K562 (cell line): ENCODE measurements around the gene AGMO. TPM values are rescaled to one million over a fixed set of nuclear protein-coding genes. Genes with fewer than 3 reads are reported as not detected.
A peak's percentile ranks its signal among the peaks of the same experiment; 100 is the strongest.

Experiments used
- FOXJ3 ChIP-seq: sonication (generic); formaldehyde crosslinking; IDR thresholded peaks from 2 replicates; pipeline ENCODE4 v1.4.0; 2020; ENCODE audit warnings: mild to moderate bottlenecking, missing genetic modification reagents
- FOXP1 ChIP-seq: sonication (generic); formaldehyde crosslinking; IDR thresholded peaks from 2 replicates; pipeline ENCODE4 v1.8.0; 2022; ENCODE audit warnings: mild to moderate bottlenecking, missing genetic modification reagents
- RAD21 ChIP-seq, 2 experiments: fragments of 250-450 bp in 1 of 2; fragments of 450-650 bp in 1 of 2; sonication (Bioruptor Pico) in 1 of 2; formaldehyde crosslinking in 1 of 2; IDR thresholded peaks in 1 of 2; conservative IDR thresholded peaks in 1 of 2; 2 replicates each; pipeline versions ENCODE4 v1.4.0 to v1.8.0; 2020 to 2022; ENCODE audit warnings: mild to moderate bottlenecking in 2 of 2, moderate library complexity in 1 of 2
- REST ChIP-seq, 2 experiments: fragments of 450-650 bp; formaldehyde crosslinking in 1 of 2; IDR thresholded peaks; 2 replicates each; pipeline versions ENCODE4 v1.4.0 to v1.6.1; 2014 to 2020; ENCODE audit warnings: mild to moderate bottlenecking in 2 of 2, borderline replicate concordance in 1 of 2, low read depth in 1 of 2
- SMARCA5 ChIP-seq: fragments of 450-650 bp; IDR thresholded peaks from 2 replicates; pipeline ENCODE4 v1.6.1; 2016
- TAF7 ChIP-seq: fragments of 450-650 bp; IDR thresholded peaks from 2 replicates; pipeline ENCODE4 v1.6.1; 2016; ENCODE audit warnings: missing genetic modification characterization, missing compliant biosample characterization
- TEAD4 ChIP-seq, 2 experiments: sonication (generic) in 1 of 2; formaldehyde crosslinking in 1 of 2; IDR thresholded peaks; 2 replicates each; pipeline versions ENCODE4 v1.6.1 to v1.8.0; 2012 to 2022; ENCODE audit warnings: borderline replicate concordance in 1 of 2, inconsistent platforms in 1 of 2, low read length in 1 of 2, mild to moderate bottlenecking in 1 of 2, missing genetic modification reagents in 1 of 2
- THRA ChIP-seq: fragments of 450-650 bp; IDR thresholded peaks from 2 replicates; pipeline ENCODE4 v1.6.1; 2017; ENCODE audit warnings: mild to moderate bottlenecking, moderate library complexity
- ZC3H8 ChIP-seq: fragments of 450-650 bp; IDR thresholded peaks from 2 replicates; pipeline ENCODE4 v1.6.1; 2017
- ZNF444 ChIP-seq: fragments of 250-450 bp; sonication (Bioruptor Pico); IDR thresholded peaks from 2 replicates; pipeline ENCODE4 v1.4.0; 2020; ENCODE audit warnings: mild to moderate bottlenecking, moderate library complexity
- ZNF507 ChIP-seq: conservative IDR thresholded peaks from 2 replicates; pipeline ENCODE4 v1.6.1; 2017; ENCODE audit warnings: missing genetic modification characterization, missing compliant biosample characterization
- ZNF699 ChIP-seq: fragments of 250-450 bp; sonication (Bioruptor Pico); IDR thresholded peaks from 2 replicates; pipeline ENCODE4 v1.8.0; 2021; ENCODE audit warnings: mild to moderate bottlenecking, moderate library complexity; ENCODE audit not compliant: insufficient replicate concordance
- polyA plus RNA-seq, 8 experiments: library from polyadenylated mRNA; depleted of rRNA in 4 of 8; stranded (reverse) in 5 of 8; unstranded in 3 of 8; fragments of >200 nt; fragmentation: Nextera tagmentation in 2 of 8; fragmentation: Illumina TruSeq in 1 of 8; extraction: Ambion mirVana in 2 of 8; extraction: Trizol in 1 of 8; gene quantifications; 2 replicates each; pipeline versions ENCODE4 v1.2.1 to v1.2.3, GENCODE V29; 2011 to 2014; ENCODE audit warnings: inconsistent platforms in 1 of 8, missing spikeins in 1 of 8
- total RNA-seq, 7 experiments: library from RNA; depleted of rRNA in 6 of 7; stranded (reverse); fragments of >200 nt in 6 of 7; fragmentation: Illumina TruSeq in 2 of 7; extraction: Trizol in 2 of 7; gene quantifications; 2 replicates each; pipeline versions ENCODE4 v1.2.1 to v1.2.3, GENCODE V29; 2011 to 2021; ENCODE audit warnings: low replicate concordance in 1 of 7
- TF ChIP-seq, protein P1 (sequence below): fragments of 200-800 bp; sonication (Bioruptor generic); IDR thresholded peaks from 2 replicates; pipeline ENCODE4 v1.6.1; 2017; ENCODE audit warnings: missing genetic modification characterization, missing compliant biosample characterization
- TF ChIP-seq, protein P2 (sequence below): fragments of 450-650 bp; IDR thresholded peaks from 2 replicates; pipeline ENCODE4 v1.6.1; 2017; ENCODE audit warnings: antibody characterized with exemption

The AGMO gene
- total and polyA plus RNA-seq, 9 of the 15 experiments (the other 6 are each of a cell fraction or from before 2014, with no cell fraction given), result 0.30 to 1.4 (median 0.69) TPM; not detected in 1

DNA sequence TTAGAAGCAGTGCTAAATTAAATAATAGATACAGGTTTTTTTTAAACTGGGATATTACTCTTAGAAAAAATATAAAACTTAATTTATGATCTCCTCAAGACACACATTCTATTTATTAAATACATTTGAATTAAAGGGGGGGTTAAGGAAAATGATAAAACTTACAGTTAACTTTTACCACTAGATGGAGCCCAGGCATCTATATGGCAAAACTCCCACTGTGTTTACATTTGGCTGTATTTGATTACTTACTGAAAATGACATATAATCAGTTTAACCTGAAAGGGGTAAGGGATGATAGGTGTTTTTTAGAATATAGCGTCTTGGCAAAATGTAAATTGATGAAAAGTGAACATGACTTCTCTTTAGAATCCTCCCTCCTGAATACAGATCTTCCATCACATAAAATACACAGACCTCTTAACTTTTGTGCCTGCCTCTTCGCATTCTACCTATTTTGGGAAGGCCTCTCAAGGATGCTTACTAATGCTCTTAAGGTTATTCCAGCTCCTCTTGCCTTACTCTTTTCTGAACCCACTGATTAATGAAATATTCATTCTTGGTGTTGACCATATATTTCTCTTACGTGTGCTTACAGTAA is 235.7 kb downstream of the AGMO start (continued):
- TF ChIP-seq REST (IDR thresholded peaks at IDR 0.05; ENCODE audit: borderline replicate concordance) (0 out of 2 replicates have a peak, but pooled peaks have one; percentile 5), REST (CRISPR knock-in tag; IDR thresholded peaks at IDR 0.05; ENCODE audit: low read depth) (no peak), RAD21 (CRISPR knock-in tag; conservative IDR thresholded peaks at IDR 0.05 in 1 of 2, IDR thresholded peaks at IDR 0.05 in 1 of 2) (peak; percentile 52 to 69), FOXJ3 (CRISPR knock-in tag) (no peak), SMARCA5 (no peak), TAF7 (no peak), THRA (no peak), ZNF699 (CRISPR knock-in tag) (no peak), ZNF444 (CRISPR knock-in tag) (no peak), ZC3H8 (no peak), ZNF507 (tag) (no peak), FOXP1 (CRISPR knock-in tag) (no peak), TEAD4 (IDR thresholded peaks at IDR 0.05; ENCODE audit: low read length) (no peak), TEAD4 (CRISPR knock-in tag; IDR thresholded peaks at IDR 0.05; ENCODE audit: borderline replicate concordance) (no peak)
- TF ChIP-seq, protein P1, sequence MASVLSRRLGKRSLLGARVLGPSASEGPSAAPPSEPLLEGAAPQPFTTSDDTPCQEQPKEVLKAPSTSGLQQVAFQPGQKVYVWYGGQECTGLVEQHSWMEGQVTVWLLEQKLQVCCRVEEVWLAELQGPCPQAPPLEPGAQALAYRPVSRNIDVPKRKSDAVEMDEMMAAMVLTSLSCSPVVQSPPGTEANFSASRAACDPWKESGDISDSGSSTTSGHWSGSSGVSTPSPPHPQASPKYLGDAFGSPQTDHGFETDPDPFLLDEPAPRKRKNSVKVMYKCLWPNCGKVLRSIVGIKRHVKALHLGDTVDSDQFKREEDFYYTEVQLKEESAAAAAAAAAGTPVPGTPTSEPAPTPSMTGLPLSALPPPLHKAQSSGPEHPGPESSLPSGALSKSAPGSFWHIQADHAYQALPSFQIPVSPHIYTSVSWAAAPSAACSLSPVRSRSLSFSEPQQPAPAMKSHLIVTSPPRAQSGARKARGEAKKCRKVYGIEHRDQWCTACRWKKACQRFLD (CRISPR knock-in tag), result no peak
- TF ChIP-seq, protein P2, sequence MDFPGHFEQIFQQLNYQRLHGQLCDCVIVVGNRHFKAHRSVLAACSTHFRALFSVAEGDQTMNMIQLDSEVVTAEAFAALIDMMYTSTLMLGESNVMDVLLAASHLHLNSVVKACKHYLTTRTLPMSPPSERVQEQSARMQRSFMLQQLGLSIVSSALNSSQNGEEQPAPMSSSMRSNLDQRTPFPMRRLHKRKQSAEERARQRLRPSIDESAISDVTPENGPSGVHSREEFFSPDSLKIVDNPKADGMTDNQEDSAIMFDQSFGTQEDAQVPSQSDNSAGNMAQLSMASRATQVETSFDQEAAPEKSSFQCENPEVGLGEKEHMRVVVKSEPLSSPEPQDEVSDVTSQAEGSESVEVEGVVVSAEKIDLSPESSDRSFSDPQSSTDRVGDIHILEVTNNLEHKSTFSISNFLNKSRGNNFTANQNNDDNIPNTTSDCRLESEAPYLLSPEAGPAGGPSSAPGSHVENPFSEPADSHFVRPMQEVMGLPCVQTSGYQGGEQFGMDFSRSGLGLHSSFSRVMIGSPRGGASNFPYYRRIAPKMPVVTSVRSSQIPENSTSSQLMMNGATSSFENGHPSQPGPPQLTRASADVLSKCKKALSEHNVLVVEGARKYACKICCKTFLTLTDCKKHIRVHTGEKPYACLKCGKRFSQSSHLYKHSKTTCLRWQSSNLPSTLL, result no peak
